Stimulated activated CD4-positive, alpha-beta T cell treated with anti-CD3 and anti-CD28 coated beads, TNF-alpha, amount 100 ng/mL, for 24 hours (primary cell): ENCODE data around the gene TUFM.

Experiments
- DNase-seq, 3 experiments: peaks; one replicate each; pipeline ENCODE4 v3.0.0-alpha.2; 2020; ENCODE audit warnings: low read depth in 3 of 3

The TUFM gene

DNA sequence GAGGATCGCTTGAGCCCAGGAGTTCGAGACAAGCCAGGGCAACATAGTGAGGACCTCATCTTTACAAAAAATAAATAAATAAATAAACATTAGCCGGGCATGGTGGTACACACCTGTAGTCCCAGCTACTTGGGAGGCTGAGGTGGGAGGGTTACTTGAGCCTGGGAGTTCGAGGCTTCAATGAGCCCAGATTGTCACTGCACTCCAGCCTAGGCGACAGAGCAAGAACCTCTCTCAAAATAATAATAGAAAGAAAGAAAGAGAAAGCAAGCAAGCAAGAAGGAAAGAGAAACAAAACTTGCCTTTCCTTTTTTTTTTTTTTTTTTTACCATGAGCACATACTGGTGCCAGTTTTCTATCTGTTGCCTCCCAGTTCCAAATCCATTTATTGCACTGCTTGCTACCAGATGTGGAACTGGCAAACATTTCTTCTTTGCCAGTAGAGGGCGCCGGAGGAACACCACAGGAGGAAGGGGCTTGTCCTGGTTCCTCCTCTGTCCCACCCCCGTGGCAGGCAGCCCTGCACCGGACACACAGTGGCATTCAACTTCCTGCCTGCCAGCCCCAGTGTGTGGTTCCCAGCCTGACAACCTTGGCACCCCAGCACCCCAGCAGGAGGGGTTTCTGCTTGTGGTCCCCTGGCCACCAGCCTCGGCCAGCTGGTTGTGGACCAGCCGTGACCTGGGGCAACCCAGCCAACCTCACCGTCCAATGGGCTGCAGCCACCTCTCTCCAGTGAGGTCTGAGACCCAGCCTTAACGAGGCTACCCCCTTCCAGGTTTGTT, 43.7 kb downstream of the TUFM start:
- DNase-seq, result peak; percentile 23 to 62 (median 43)
